Activated CD4-positive, alpha-beta T cell treated with anti-CD3 and anti-CD28 coated beads for 24 hours (primary cell): Measurements from ENCODE around the gene FARS2.

Source experiments
- DNase-seq, 2 donors: peaks; one replicate each; pipeline ENCODE4 v3.0.0-alpha.2; 2020; ENCODE audit warnings: low read depth in 2 of 2

Gene FARS2

DNA sequence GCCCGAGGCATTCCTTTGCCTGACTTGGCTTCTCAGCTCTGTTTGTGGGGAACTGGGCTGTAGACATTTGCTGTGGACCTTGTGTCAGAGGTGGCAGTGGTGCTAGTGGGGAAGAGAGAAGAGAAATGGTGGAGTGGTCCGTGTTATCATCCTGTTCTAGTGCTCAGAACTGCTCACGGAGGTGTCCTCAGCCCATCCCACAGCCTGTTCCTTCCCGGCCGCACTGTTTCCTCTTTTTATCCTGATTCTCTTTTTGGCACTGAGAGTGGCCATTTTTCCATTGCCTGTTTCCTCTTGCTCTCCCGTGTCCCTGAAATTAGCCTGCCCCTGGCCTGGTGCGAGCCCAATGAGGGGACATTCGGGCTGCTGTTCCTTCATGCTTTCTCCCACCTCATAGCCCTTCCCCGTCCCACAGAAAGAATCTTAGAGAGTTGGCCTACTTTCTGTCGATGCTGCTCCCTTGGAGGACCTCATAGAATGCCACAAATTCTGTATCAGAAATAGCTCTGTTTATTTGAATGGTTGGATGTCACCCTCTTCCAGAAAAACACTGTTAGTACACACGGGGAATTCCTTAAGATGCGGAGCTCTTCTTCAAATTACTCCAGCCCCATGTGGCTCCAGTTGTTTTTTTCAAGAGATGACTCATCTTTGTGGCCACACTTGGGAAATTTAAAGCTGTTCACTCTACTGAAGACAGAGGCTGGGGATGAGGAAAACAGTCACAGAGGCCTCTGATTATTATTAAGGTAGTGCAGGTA lies 26.1 kb downstream of the FARS2 start:
- DNase-seq = no peak

- no peak for DNase-seq
Observed at GRCh38 chr6:5287966-5288297, 26.6 kb downstream of the FARS2 start.

DNA sequence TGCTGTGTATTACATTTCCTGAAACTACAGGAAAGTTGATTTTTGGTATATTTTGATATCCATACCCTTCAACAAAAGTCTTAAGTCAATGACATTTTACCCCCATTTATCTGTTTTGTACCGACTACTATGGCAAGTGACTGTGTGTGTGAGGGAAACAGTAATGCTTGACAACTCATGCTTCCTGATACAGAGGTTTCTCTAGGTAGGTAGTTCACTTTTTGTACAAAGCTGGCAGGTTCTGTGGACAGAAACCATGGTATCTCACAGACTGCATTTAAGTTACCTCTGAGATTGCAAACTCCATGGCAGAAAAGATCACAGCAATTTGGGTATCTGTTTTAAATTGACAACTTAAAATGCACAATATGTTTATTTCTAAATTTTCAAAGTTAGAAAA lies 28.8 kb downstream of the FARS2 start:
- DNase-seq = no peak

- no peak for DNase-seq
Observed at GRCh38 chr6:5290500-5290899, 29.2 kb downstream of the FARS2 start.

GRCh38 chr6:5292154-5292553 lies 30.8 kb downstream of the FARS2 start:
- no peak for DNase-seq

- no peak for DNase-seq
Observed at GRCh38 chr6:5293692-5294091, 32.4 kb downstream of the FARS2 start.

- DNase-seq = no peak
Observed at GRCh38 chr6:5294392-5295211, 33.3 kb downstream of the FARS2 start.

DNA sequence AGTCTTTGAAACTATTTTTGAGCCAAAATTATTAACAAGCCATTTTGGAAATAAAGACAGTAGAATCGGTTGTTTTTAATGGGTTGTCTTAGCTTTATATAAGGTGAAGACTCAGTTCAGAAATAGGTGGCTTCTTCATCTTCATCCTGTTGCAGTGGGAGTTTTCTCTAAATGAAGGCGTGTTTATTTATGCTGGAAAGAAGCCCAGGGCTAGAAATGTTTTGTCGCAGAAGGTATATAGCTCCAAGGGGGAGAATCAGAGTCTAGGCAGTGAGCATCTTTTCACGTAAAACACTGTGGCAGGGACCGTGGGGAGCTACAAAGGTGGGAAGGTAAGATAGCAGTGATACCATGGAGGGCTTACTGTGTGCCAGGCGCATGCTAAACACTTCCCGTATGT lies 34.3 kb downstream of the FARS2 start:
- no peak for DNase-seq

GRCh38 chr6:5300206-5300764 lies 39.0 kb downstream of the FARS2 start:
- DNase-seq = no peak

- DNase-seq = peak; percentile 13 to 15
Observed at GRCh38 chr6:5302220-5302946, 41.1 kb downstream of the FARS2 start.

DNA sequence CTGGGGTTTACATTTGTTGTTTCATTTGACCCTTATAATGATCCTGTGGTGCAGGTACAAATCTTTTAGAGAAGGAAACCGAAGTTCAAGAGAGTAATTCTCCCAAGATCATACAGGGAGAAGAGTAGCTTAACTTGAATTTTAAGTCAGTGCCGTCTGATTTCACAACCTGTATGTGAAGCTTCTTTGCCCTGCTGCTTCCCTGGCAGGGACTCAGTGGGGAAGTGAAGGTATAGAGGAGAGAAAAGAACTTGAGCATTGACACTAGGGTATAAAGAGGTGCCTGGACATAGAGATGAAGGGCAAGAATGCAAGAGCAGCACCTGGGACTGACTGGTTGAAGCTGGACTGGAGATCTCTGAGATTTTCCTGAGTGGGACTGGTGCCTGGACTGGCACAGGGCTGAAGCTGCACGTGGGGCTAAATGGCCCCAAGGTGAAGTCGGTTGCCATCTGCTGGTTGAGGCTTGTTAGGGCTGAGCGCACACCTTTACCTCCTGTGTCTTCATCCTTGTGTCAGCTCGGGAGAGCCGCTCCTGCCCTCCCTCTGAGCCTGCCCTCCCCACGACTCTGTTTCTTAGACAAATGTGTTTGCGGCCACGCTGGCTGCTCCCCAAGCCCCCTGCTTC lies 41.8 kb downstream of the FARS2 start:
- DNase-seq = peak; percentile 23 to 37

GRCh38 chr6:5303682-5304081 lies 42.4 kb downstream of the FARS2 start:
- DNase-seq = no peak

GRCh38 chr6:5305968-5306626 lies 44.8 kb downstream of the FARS2 start:
- no peak for DNase-seq

- no peak for DNase-seq
Observed at GRCh38 chr6:5307058-5307457, 45.7 kb downstream of the FARS2 start.

- no peak for DNase-seq
Observed at GRCh38 chr6:5308066-5308465, 46.8 kb downstream of the FARS2 start.

DNA sequence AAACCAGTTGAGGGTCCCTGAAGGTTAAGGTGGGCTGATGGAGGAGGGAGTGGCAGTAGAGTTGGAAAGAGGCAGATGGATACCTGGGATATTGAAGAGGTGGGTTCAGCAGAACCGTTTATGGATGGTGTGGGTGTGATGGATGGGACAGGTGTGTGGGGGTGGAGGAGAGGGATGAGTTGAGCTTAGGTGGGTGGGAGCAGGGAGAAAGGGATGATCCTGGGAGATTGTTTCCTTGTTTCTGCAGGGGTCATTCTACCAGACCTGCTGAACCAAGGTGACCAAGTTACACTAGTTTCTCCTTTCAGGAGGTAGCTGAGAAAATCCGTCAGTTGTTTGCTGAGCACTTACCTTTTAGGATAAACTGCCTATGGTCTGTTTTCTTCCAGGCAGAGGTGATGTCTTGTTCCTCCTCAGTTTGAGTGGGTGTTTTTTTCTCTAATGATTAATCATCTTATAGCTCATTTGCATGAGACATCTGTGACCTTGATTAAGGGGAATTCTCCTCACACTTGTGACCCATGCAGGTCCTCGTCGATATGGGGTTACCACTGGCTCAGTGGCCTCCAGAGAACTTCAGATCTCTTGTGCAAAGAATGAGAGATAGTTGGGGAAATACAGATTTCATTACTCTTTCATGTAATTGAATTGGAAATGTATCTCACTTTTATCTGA lies 53.0 kb downstream of the FARS2 start:
- no peak for DNase-seq

DNA sequence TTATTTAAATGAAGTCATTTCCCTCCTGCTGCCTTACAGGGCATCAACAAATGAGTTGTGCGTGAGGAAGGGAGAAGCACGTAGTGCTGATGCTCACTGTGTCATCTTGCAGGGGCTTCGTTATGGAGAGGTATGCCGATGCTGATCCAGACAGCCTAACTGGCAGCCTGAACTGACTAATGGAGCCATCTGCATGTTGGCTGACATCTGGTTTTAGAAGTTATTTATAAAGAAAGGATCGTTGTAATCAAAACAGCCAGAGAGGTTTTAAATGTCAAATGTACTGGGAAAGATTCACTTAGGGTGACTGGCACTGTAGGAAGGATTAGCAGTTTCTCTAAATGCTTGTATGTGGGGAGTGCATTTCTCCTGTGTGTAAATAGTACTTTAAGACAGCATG lies 54.6 kb downstream of the FARS2 start:
- DNase-seq = no peak

DNA sequence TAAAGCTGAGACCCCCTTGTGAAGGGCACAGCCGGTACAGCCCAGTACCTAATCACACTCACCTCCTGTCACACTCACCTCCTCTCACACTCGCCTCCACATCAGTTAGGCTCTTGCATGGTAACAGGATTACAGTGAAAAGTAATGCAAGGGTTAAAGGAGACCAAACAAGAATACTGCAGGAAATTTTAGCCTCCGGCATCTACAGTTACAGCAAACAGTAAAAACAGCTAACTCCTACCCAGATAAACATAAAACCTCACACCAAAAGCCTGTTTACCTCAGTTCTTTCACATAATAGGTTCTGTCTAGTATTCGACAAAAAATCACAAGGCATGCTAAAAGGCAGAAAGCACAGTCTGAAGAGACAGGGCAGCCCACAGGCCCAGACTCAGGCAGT lies 55.6 kb downstream of the FARS2 start:
- DNase-seq = no peak

GRCh38 chr6:5318617-5319272 lies 57.4 kb downstream of the FARS2 start:
- DNase-seq = no peak

- DNase-seq = no peak
Observed at GRCh38 chr6:5323979-5324378, 62.7 kb downstream of the FARS2 start.
